ENCODE measurements around the gene GSG1L.

DNA sequence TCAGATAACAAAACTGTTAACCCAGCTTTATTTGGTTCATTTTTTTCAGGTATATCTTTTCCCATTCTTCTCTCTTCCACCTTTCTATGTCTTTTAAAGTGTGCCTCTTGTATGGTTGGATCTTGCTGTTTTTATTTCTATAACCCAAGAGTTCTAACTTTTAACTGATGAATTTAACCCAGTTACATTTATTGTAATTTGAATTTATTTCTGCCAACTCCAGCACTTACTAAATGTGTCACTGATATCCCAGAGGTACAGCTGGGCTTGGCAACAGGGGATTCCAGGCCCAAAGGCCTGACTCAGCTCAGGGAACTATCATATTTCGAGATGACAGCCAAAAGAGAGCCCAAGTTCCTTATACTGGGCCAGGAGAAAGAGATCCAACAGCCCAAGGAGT is 200.1 kb downstream of the GSG1L start:
- TF ChIP-seq CTCF (conservative IDR thresholded peaks at IDR 0.05), result no peak
- no peak for TF ChIP-seq EZH2 (IDR thresholded peaks at IDR 0.05; ENCODE audit: low read depth)

Data from PC-9 (cell line).